ENCODE results near the gene FOXC2. TPM values are rescaled to one million over a fixed set of nuclear protein-coding genes. Genes with fewer than 3 reads are reported as not detected.
A peak's percentile ranks its signal among the peaks of the same experiment; 100 is the strongest.

The FOXC2 gene
- total and polyA plus RNA-seq, 2 of the 13 experiments (the other 11 are each of a cell fraction or from before 2014, with no cell fraction given) = not detected

DNA sequence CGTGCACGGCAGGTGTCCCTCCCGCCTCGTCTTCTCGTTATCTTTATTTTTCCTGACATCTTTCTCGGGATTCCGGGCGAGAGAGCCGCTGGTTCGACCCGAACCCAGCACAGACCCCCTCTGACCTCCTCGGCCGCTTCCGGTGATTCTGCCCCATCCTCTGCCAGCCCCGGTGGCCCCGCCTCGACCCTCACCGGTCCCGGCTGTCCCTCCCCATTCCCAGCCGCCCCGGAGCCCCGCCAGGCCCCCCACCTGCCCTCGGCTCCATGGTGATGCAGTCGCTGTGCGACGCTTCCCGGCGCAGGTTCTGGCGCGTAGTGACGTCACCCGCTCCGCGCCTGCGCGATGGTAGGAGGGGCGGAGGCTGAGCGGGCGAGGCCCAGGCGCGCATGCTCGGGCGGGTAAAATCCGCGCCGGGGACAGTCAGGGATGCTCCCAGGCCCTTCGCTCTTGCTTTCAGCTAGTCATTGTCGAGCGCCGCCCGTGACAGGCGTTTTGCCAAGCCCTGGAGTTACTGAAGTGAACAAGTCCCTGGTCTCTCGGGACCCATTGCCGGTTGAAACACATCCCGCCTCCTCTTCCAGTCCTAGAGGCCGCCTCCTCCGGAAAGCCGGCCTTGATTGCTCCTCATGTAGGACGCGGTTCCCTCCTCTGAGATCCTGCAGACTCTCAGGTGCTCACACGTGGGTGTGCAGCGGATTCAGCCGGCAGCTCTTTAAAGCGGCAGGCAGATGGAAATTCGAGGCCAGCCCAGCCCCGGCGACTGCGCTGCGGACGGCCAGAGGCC lies 11.5 kb upstream of the FOXC2 start, which contains the start of gene MTHFSD (continued):
- TF ChIP-seq, protein P1, sequence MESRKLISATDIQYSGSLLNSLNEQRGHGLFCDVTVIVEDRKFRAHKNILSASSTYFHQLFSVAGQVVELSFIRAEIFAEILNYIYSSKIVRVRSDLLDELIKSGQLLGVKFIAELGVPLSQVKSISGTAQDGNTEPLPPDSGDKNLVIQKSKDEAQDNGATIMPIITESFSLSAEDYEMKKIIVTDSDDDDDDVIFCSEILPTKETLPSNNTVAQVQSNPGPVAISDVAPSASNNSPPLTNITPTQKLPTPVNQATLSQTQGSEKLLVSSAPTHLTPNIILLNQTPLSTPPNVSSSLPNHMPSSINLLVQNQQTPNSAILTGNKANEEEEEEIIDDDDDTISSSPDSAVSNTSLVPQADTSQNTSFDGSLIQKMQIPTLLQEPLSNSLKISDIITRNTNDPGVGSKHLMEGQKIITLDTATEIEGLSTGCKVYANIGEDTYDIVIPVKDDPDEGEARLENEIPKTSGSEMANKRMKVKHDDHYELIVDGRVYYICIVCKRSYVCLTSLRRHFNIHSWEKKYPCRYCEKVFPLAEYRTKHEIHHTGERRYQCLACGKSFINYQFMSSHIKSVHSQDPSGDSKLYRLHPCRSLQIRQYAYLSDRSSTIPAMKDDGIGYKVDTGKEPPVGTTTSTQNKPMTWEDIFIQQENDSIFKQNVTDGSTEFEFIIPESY (CRISPR knock-in tag; IDR thresholded peaks at IDR 0.05) = peak; percentile 29; the same call in 1 of the 2 replicates
- TF ChIP-seq ZSCAN31 (CRISPR knock-in tag; IDR thresholded peaks at IDR 0.05; ENCODE audit: low read depth) = peak; percentile 82
- no peak for TF ChIP-seq AGO1 (IDR thresholded peaks at IDR 0.05; ENCODE audit: low read depth, low read length, poor library complexity, severe bottlenecking)
- TF ChIP-seq MYC (CRISPR knock-in tag; IDR thresholded peaks at IDR 0.05; ENCODE audit: borderline replicate concordance) = peak; percentile 63; the same call in 1 of the 2 replicates
- no peak for TF ChIP-seq HNRNPUL1 (IDR thresholded peaks at IDR 0.05; ENCODE audit: low read depth, low read length)
- TF ChIP-seq, protein P2, sequence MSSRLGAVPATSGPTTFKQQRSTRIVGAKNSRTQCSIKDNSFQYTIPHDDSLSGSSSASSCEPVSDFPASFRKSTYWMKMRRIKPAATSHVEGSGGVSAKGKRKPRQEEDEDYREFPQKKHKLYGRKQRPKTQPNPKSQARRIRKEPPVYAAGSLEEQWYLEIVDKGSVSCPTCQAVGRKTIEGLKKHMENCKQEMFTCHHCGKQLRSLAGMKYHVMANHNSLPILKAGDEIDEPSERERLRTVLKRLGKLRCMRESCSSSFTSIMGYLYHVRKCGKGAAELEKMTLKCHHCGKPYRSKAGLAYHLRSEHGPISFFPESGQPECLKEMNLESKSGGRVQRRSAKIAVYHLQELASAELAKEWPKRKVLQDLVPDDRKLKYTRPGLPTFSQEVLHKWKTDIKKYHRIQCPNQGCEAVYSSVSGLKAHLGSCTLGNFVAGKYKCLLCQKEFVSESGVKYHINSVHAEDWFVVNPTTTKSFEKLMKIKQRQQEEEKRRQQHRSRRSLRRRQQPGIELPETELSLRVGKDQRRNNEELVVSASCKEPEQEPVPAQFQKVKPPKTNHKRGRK (CRISPR knock-in tag; IDR thresholded peaks at IDR 0.05) = peak; percentile 27; the same call in 1 of the 2 replicates
- TF ChIP-seq, protein P3, sequence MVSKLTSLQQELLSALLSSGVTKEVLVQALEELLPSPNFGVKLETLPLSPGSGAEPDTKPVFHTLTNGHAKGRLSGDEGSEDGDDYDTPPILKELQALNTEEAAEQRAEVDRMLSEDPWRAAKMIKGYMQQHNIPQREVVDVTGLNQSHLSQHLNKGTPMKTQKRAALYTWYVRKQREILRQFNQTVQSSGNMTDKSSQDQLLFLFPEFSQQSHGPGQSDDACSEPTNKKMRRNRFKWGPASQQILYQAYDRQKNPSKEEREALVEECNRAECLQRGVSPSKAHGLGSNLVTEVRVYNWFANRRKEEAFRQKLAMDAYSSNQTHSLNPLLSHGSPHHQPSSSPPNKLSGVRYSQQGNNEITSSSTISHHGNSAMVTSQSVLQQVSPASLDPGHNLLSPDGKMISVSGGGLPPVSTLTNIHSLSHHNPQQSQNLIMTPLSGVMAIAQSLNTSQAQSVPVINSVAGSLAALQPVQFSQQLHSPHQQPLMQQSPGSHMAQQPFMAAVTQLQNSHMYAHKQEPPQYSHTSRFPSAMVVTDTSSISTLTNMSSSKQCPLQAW (CRISPR knock-in tag; IDR thresholded peaks at IDR 0.05) = peak; percentile 84
- peak; percentile 98 for TF ChIP-seq GATAD1 (CRISPR knock-in tag; IDR thresholded peaks at IDR 0.05)
- 0 out of 2 replicates have a peak, but pooled peaks have one; percentile 85 for TF ChIP-seq ZNF136 (CRISPR knock-in tag; IDR thresholded peaks at IDR 0.05; ENCODE audit: low read depth)
- TF ChIP-seq SAFB2 (CRISPR knock-in tag; IDR thresholded peaks at IDR 0.05; ENCODE audit: borderline replicate concordance, low read depth) = 0 out of 2 replicates have a peak, but pooled peaks have one; percentile 51
- TF ChIP-seq ZNF317 (CRISPR knock-in tag; IDR thresholded peaks at IDR 0.05) = peak; percentile 89; the same call in 1 of the 2 replicates
- TF ChIP-seq SP4 (CRISPR knock-in tag; IDR thresholded peaks at IDR 0.05) = peak; percentile 83
- peak; percentile 78; the same call in 1 of the 2 replicates for TF ChIP-seq ZFP82 (CRISPR knock-in tag; IDR thresholded peaks at IDR 0.05; ENCODE audit: borderline replicate concordance)
- TF ChIP-seq, protein P4, sequence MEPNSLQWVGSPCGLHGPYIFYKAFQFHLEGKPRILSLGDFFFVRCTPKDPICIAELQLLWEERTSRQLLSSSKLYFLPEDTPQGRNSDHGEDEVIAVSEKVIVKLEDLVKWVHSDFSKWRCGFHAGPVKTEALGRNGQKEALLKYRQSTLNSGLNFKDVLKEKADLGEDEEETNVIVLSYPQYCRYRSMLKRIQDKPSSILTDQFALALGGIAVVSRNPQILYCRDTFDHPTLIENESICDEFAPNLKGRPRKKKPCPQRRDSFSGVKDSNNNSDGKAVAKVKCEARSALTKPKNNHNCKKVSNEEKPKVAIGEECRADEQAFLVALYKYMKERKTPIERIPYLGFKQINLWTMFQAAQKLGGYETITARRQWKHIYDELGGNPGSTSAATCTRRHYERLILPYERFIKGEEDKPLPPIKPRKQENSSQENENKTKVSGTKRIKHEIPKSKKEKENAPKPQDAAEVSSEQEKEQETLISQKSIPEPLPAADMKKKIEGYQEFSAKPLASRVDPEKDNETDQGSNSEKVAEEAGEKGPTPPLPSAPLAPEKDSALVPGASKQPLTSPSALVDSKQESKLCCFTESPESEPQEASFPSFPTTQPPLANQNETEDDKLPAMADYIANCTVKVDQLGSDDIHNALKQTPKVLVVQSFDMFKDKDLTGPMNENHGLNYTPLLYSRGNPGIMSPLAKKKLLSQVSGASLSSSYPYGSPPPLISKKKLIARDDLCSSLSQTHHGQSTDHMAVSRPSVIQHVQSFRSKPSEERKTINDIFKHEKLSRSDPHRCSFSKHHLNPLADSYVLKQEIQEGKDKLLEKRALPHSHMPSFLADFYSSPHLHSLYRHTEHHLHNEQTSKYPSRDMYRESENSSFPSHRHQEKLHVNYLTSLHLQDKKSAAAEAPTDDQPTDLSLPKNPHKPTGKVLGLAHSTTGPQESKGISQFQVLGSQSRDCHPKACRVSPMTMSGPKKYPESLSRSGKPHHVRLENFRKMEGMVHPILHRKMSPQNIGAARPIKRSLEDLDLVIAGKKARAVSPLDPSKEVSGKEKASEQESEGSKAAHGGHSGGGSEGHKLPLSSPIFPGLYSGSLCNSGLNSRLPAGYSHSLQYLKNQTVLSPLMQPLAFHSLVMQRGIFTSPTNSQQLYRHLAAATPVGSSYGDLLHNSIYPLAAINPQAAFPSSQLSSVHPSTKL (CRISPR knock-in tag; IDR thresholded peaks at IDR 0.05) = 0 out of 2 replicates have a peak, but pooled peaks have one; percentile 24
